Keratinocyte (primary cell): ENCODE data around the gene SH3BGRL. TPM values are rescaled to one million over a fixed set of nuclear protein-coding genes. Genes with fewer than 3 reads are reported as not detected.

Source experiments
- DNase-seq: peaks from one replicate; pipeline ENCODE4 v3.0.0-alpha.2; 2011; ENCODE audit warnings: low read depth, missing footprints, low spot score
- FAIRE-seq: peaks from 2 replicates; lab custom pipeline; 2011; peaks lifted over from hg19 to GRCh38; lab: Jason Lieb, UNC
- H2AFZ ChIP-seq: 2 replicates; pipeline ENCODE4 v1.6.0; 2012; ENCODE audit warnings: low read length, control low read depth, inconsistent platforms; ENCODE audit not compliant: control insufficient read depth
- H3K27ac ChIP-seq: 2 replicates; pipeline ENCODE4 v1.5.1; 2011; ENCODE audit warnings: low read length; ENCODE audit not compliant: control insufficient read depth, insufficient read depth
- H3K27me3 ChIP-seq: 3 replicates; pipeline ENCODE4 v1.6.0; 2011; ENCODE audit warnings: low read length; ENCODE audit not compliant: control insufficient read depth, insufficient read depth; ENCODE audit errors: extremely low read depth
- H3K36me3 ChIP-seq, 2 experiments: 2 replicates in 1 of 2; 3 replicates in 1 of 2; pipeline ENCODE4 v1.5.1; 2011; ENCODE audit warnings: low read length in 2 of 2, mild to moderate bottlenecking in 1 of 2; ENCODE audit not compliant: control insufficient read depth in 2 of 2, insufficient read depth in 2 of 2; ENCODE audit errors: extremely low read depth in 1 of 2
- H3K4me1 ChIP-seq: 3 replicates; pipeline ENCODE4 v1.5.1; 2011; ENCODE audit warnings: low read length; ENCODE audit not compliant: control insufficient read depth, insufficient read depth; ENCODE audit errors: extremely low read depth
- H3K4me2 ChIP-seq: 3 replicates; pipeline ENCODE4 v1.6.0; 2011; ENCODE audit warnings: low read depth, low read length; ENCODE audit not compliant: control insufficient read depth, insufficient read depth; ENCODE audit errors: extremely low read depth
- H3K4me3 ChIP-seq, 3 experiments: fragments of 200-600 bp in 1 of 3; sonication (generic) in 1 of 3; 2 replicates in 2 of 3; 3 replicates in 1 of 3; pipeline ENCODE4 v1.5.1; 2011 to 2016; ENCODE audit warnings: low read length in 3 of 3, mild to moderate bottlenecking in 3 of 3, control low read depth in 2 of 3, inconsistent platforms in 1 of 3, low read depth in 1 of 3, mixed read lengths in 1 of 3, mixed run types in 1 of 3, moderate library complexity in 1 of 3; ENCODE audit not compliant: control insufficient read depth in 2 of 3, insufficient read depth in 2 of 3; ENCODE audit errors: extremely low read depth in 1 of 3
- H3K79me2 ChIP-seq: 2 replicates; pipeline ENCODE4 v1.6.0; 2012; ENCODE audit warnings: low read length; ENCODE audit not compliant: control insufficient read depth, insufficient read depth
- H3K9ac ChIP-seq: 3 replicates; pipeline ENCODE4 v1.6.0; 2011; ENCODE audit warnings: low read length; ENCODE audit not compliant: control insufficient read depth, insufficient read depth; ENCODE audit errors: extremely low read depth
- H3K9me1 ChIP-seq: 3 replicates; pipeline ENCODE4 v1.6.0; 2011; ENCODE audit warnings: low read length; ENCODE audit not compliant: control insufficient read depth, insufficient read depth; ENCODE audit errors: extremely low read depth
- H3K9me3 ChIP-seq: 2 replicates; pipeline ENCODE4 v1.5.1; 2012; ENCODE audit warnings: low read depth, low read length; ENCODE audit not compliant: control insufficient read depth
- H4K20me1 ChIP-seq: 3 replicates; pipeline ENCODE4 v1.6.0; 2011; ENCODE audit warnings: low read length; ENCODE audit not compliant: control insufficient read depth, insufficient read depth; ENCODE audit errors: extremely low read depth
- CTCF ChIP-seq, 3 experiments: IDR thresholded peaks in 1 of 3; conservative IDR thresholded peaks in 1 of 3; optimal IDR thresholded peaks in 1 of 3; 2 replicates in 2 of 3; 3 replicates in 1 of 3; pipeline versions ENCODE3 to v1.5.1; 2011; ENCODE audit warnings: low read length in 3 of 3, mild to moderate bottlenecking in 3 of 3, moderate library complexity in 2 of 3, control low read depth in 1 of 3, inconsistent platforms in 1 of 3; ENCODE audit not compliant: insufficient read depth in 2 of 3; ENCODE audit errors: extremely low read depth in 1 of 3
- EZH2 ChIP-seq: IDR thresholded peaks from one replicate; pipeline ENCODE4 v1.6.1; 2012; ENCODE audit warnings: inconsistent platforms, mild to moderate bottlenecking, low read length, moderate library complexity
- dilution Hi-C: fragments of 300-500 bp; cut with MboI; formaldehyde crosslinking; loops from one replicate; pipeline ENCODE4 v1.7.0; 2020; ENCODE audit warnings: low sequenced_read_pairs; ENCODE audit not compliant: extremely low pct_ligation_motif_present
- polyA plus RNA-seq, 5 experiments: library from polyadenylated mRNA; depleted of rRNA in 3 of 5; stranded (reverse) in 3 of 5; stranded (forward) in 1 of 5; unstranded in 1 of 5; fragments of >200 nt; gene quantifications; 1 replicate in 1 of 5; 2 replicates in 3 of 5; 3 replicates in 1 of 5; pipeline versions ENCODE4 v1.2.1 to v1.2.3, GENCODE V29; 2011 to 2012; ENCODE audit warnings: missing spikeins in 2 of 5, low read depth in 1 of 5, low replicate concordance in 1 of 5

Gene SH3BGRL
- polyA plus RNA-seq, 1 donor (not counting 4 experiments of a cell fraction or from before 2014, with no cell fraction given) = 82.4 TPM

GRCh38 chrX:81263059-81263458 is 61.2 kb downstream of the SH3BGRL start:
- TF ChIP-seq CTCF (optimal IDR thresholded peaks at IDR 0.05 in 1 of 3, IDR thresholded peaks at IDR 0.05 in 1 of 3, conservative IDR thresholded peaks at IDR 0.05 in 1 of 3; ENCODE audit: extremely low read depth in 1 of 3, insufficient read depth in 2 of 3, low read length in 3 of 3) = no peak
- TF ChIP-seq EZH2 = no peak
- dilution Hi-C loops = no loop called here

GRCh38 chrX:81278616-81279015 is 76.7 kb downstream of the SH3BGRL start:
- Histone ChIP-seq H3K9ac (no peak overlapping the region), H2AFZ (no peak overlapping the region), H3K79me2 (no peaks in the 10 kb centered on the region), H4K20me1 (no peaks in the 10 kb centered on the region), H3K4me2 (no peak overlapping the region), H3K36me3 (peaks cover 0 to 1% of the 10 kb centered on the region in 2 experiments), H3K9me1 (no peaks in the 10 kb centered on the region), H3K27me3 (no peaks in the 10 kb centered on the region), H3K9me3 (no peaks in the 10 kb centered on the region), H3K4me3 (no peak overlapping the region), H3K4me1 (no peaks in the 10 kb centered on the region), H3K27ac (no peak overlapping the region)
- TF ChIP-seq CTCF (optimal IDR thresholded peaks at IDR 0.05 in 1 of 3, IDR thresholded peaks at IDR 0.05 in 1 of 3, conservative IDR thresholded peaks at IDR 0.05 in 1 of 3; ENCODE audit: extremely low read depth in 1 of 3, insufficient read depth in 2 of 3, low read length in 3 of 3) = no peak
- TF ChIP-seq EZH2 = no peak
- dilution Hi-C loops = no loop called here
- DNase-seq (no peak), FAIRE-seq (no peak)

More at GRCh38 chrX:81263059-81263458, 61.2 kb downstream of the SH3BGRL start:
- Histone ChIP-seq H3K9ac (no peak overlapping the region), H3K4me2 (peak overlapping the region; percentile 9), H3K9me1 (no peaks in the 10 kb centered on the region), H3K4me3 (no peak overlapping the region), H4K20me1 (no peaks in the 10 kb centered on the region), H3K36me3 (no peaks in the 10 kb centered on the region), H3K27ac (no peak overlapping the region), H2AFZ (no peak overlapping the region), H3K9me3 (no peaks in the 10 kb centered on the region), H3K79me2 (no peaks in the 10 kb centered on the region), H3K4me1 (peaks cover 15% of the 10 kb centered on the region), H3K27me3 (no peaks in the 10 kb centered on the region)
- FAIRE-seq (no peak), DNase-seq (no peak)
